ENCODE data around the gene ATRAID. TPM values are rescaled to one million over a fixed set of nuclear protein-coding genes. Genes with fewer than 3 reads are reported as not detected.

The ATRAID gene
- total and polyA plus RNA-seq, 2 of the 8 experiments (the other 6 are each of a cell fraction or from before 2014, with no cell fraction given), result 109 to 280 TPM

DNA sequence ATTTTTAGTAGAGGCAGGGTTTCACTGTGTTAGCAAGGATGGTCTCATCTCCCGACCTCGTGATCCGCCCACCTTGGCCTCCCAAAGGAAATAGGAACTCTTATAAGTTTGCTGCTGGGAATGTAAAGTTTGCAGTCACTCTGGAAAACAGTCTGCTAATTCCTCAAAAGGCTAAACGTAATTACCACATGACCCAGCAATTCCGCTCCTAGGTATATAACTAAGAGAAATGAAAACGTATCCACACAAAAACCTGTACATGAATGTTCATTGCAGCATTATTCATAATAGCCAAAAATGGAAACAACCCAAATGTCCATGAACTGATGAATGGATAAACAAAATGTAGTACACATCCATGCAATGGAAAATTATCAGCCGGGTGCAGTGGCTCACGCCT lies 21.9 kb upstream of the ATRAID start:
- H2BK15ac ChIP-seq (ENCODE audit: low read length), result no peak overlapping the region
- POLR2A ChIA-PET (ENCODE audit: partially characterized antibody), result interaction anchor here (0.6 kb wide), 1 partner anchor 13 kb away, joined by 4 read pairs; no protein-coding TSS in a partner anchor
- H3K36me3 ChIP-seq (ENCODE audit: control insufficient read depth in 2 of 4, insufficient read depth in 4 of 4, low read length in 3 of 4), result no peaks in the 10 kb centered on the region; a peak in 1 of 8 replicates
- H3K4me1 ChIP-seq (replicated peaks in 1 of 4; ENCODE audit: control insufficient read depth in 3 of 4, insufficient read depth in 4 of 4, low read length in 3 of 4), result no peaks in the 10 kb centered on the region
- H3K79me2 ChIP-seq (ENCODE audit: control insufficient read depth in 1 of 2, insufficient read depth in 2 of 2, low read length in 2 of 2), result no peaks in the 10 kb centered on the region
- H3K56ac ChIP-seq (replicated peaks; ENCODE audit: insufficient read length, low read depth, low read length), result no peak overlapping the region
- no peak overlapping the region for H3K9ac ChIP-seq (replicated peaks in 1 of 4; ENCODE audit: extremely low read depth in 1 of 4, low read depth in 3 of 4, low read length in 3 of 4)
- 95% methylated on average over 8 of the region's 8 CpGs; no CpG with 5 or more reads in 1 of the 2 experiments for WGBS, 2 experiments (ENCODE audit: extremely low coverage in 1 of 2, insufficient coverage in 1 of 2, insufficient read length in 1 of 2, insufficient replicate concordance in 2 of 2, low coverage in 1 of 2, low lambda C conversion rate in 2 of 2, missing lambda C conversion rate in 1 of 2)
- H3K27ac ChIP-seq (ENCODE audit: low read depth, low read length), result no peak overlapping the region
- H3K23ac ChIP-seq (ENCODE audit: insufficient read length), result no peak overlapping the region
- no peak overlapping the region for H2BK120ac ChIP-seq (replicated peaks; ENCODE audit: low read depth, low read length)
- H2AK5ac ChIP-seq (ENCODE audit: low read depth, low read length), result no peak overlapping the region
- no peaks in the 10 kb centered on the region for H4K20me1 ChIP-seq (replicated peaks in 1 of 2; ENCODE audit: control insufficient read depth in 1 of 2, insufficient read depth in 2 of 2, low read length in 2 of 2)
- no peak overlapping the region for H3K4me3 ChIP-seq (ENCODE audit: extremely low read depth in 1 of 4, insufficient read depth in 2 of 4, low read depth in 3 of 4, low read length in 4 of 4)
- no peak overlapping the region for H3K4me2 ChIP-seq (ENCODE audit: insufficient read depth in 1 of 2, low read depth in 2 of 2, low read length in 2 of 2)
- H3K23me2 ChIP-seq (ENCODE audit: low read depth, low read length), result no peaks in the 10 kb centered on the region
- FAIRE-seq, result no peak
- no peak overlapping the region for H2BK12ac ChIP-seq (ENCODE audit: low read depth, low read length)
- H4K91ac ChIP-seq (replicated peaks; ENCODE audit: insufficient read length, low read length), result no peak overlapping the region
- DNase-seq (ENCODE audit: low read depth in 1 of 2, low spot score in 2 of 2), result no peak
- H3K18ac ChIP-seq (ENCODE audit: extremely low read depth, low read length), result no peak overlapping the region
- CTCF ChIA-PET (ENCODE audit: partially characterized antibody), result interaction anchor here (0.7 to 6.9 kb wide), 8 partner anchors 13 to 98 kb away, joined by 3 to 97 read pairs (median 6); partner anchors contain the start of gene PRR30
- no peak overlapping the region for H2AFZ ChIP-seq (ENCODE audit: low read length)
- no peak overlapping the region for H4K5ac ChIP-seq (ENCODE audit: insufficient read length, low read depth, low read length)
- H2BK20ac ChIP-seq (ENCODE audit: low read length), result no peak overlapping the region
- no peak overlapping the region for H3K14ac ChIP-seq (ENCODE audit: insufficient read length)
- H2BK5ac ChIP-seq (ENCODE audit: low read depth, low read length), result no peak overlapping the region
- no peak overlapping the region for H3K4ac ChIP-seq (replicated peaks; ENCODE audit: insufficient read length, low read depth, low read length)
- no peak overlapping the region for H4K8ac ChIP-seq (ENCODE audit: extremely low read depth, insufficient read depth, low read length)
- no peaks in the 10 kb centered on the region for H3K79me1 ChIP-seq (ENCODE audit: low read depth, low read length)
- no peaks in the 10 kb centered on the region for H3K27me3 ChIP-seq (replicated peaks in 1 of 4; ENCODE audit: control insufficient read depth in 3 of 4, extremely low read depth in 1 of 4, insufficient read depth in 3 of 4, low read length in 3 of 4)
- H3K9me3 ChIP-seq (ENCODE audit: insufficient read depth in 2 of 2, low read depth in 1 of 2, low read length in 1 of 2), result no peaks in the 10 kb centered on the region
- TF ChIP-seq JUND (IDR thresholded peaks at IDR 0.05; ENCODE audit: low read length), result no peak
- TF ChIP-seq CEBPB (IDR thresholded peaks at IDR 0.05; ENCODE audit: low read depth, low read length), result no peak
- TF ChIP-seq GABPA (IDR thresholded peaks at IDR 0.05; ENCODE audit: borderline replicate concordance, insufficient read depth, low read length), result no peak
- no peak for TF ChIP-seq SP4 (IDR thresholded peaks at IDR 0.05; ENCODE audit: low read length)
- no peak for TF ChIP-seq POLR2A (IDR thresholded peaks at IDR 0.05; ENCODE audit: control extremely low read depth in 1 of 2, low read depth in 2 of 2, low read length in 2 of 2)
- no peak for TF ChIP-seq YY1 (IDR thresholded peaks at IDR 0.05; ENCODE audit: low read depth, low read length)
- no peak for TF ChIP-seq RBBP5 (IDR thresholded peaks at IDR 0.05; ENCODE audit: borderline replicate concordance, low read depth, low read length)
- no peak for TF ChIP-seq RNF2 (IDR thresholded peaks at IDR 0.05; ENCODE audit: borderline replicate concordance, low read depth, low read length, missing control alignments, poor library complexity, severe bottlenecking)
- TF ChIP-seq SP1 (IDR thresholded peaks at IDR 0.05; ENCODE audit: low read depth, low read length), result no peak
- TF ChIP-seq KDM1A (IDR thresholded peaks at IDR 0.05; ENCODE audit: borderline replicate concordance, low read length), result no peak
- TF ChIP-seq FOSL1 (IDR thresholded peaks at IDR 0.05; ENCODE audit: insufficient read depth, low read depth, low read length), result no peak
- TF ChIP-seq, protein P1, sequence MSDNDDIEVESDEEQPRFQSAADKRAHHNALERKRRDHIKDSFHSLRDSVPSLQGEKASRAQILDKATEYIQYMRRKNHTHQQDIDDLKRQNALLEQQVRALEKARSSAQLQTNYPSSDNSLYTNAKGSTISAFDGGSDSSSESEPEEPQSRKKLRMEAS (IDR thresholded peaks at IDR 0.05), result no peak
- TF ChIP-seq, protein P2, sequence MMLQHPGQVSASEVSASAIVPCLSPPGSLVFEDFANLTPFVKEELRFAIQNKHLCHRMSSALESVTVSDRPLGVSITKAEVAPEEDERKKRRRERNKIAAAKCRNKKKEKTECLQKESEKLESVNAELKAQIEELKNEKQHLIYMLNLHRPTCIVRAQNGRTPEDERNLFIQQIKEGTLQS (IDR thresholded peaks at IDR 0.05; ENCODE audit: insufficient read depth, low read depth, low read length), result no peak
- no peak for TF ChIP-seq JUN (IDR thresholded peaks at IDR 0.05; ENCODE audit: low read depth, low read length)

All from H1 (cell line).